ENCODE results near the gene MIEF1.

The MIEF1 gene

DNA sequence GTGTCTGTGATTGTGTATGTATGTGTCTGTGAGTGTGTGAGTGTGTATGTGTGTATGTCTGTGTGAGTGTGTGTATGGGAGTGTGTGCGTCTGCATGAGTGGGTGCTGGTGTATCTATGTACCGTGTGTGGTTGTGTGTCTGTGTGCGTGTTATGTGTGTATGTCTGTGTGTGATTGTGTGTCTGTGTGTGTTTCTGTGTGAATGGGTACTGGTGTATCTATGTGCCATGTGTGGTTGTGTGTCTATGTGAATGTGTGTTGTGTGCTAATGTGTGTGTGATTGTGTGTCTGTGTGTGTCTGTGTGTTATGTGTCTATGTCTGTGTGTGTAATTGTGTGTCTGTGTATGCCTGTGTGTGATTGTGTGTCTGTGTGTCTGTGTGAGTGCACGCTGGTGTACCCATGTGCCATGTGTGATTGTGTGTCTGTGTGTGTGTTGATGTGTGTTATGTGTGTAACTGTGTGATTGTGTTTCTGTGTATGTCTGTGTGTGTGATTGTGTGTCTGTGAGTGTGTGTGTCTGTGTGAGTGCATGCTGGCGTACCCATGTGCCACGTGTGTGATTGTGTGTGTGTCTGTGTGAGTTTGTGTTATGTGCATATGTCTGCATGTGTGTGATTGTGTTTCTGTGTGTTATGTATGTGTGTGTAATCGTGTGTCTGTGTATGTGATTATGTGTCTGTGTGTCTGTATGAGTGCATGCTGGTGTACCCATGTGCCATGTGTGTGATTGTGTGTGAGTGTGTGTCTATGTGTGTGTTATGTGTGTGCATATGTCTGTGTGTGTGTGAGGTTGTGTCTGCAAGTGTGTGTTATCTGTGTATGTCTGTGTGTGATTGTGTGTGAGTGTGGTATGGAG lies 61.7 kb downstream of the MIEF1 start:
- DNase-seq = no peak

DNA sequence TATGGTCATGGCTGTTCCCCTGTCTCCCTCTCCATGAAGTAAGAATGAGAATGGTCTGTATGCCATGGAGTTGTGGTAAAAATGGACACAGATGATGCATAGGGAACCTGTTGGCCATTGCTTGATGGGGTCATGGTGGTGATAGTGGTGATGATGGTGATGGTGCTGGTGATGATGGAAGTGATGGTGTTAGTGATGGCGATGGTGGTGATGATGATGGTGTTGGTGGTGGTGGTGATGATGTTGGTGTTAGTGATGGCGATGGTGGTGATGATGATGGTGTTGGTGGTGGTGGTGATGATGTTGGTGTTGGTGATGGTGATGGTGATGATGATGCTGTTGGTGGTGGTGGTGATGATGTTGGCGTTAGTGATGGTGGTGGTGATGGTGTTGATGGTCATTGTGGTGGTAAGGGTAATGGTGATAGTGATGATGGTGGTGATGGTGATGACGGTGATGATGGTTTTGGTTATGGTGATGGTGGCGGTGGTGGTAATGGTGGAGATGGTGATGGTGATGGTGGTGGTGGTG lies 63.4 kb downstream of the MIEF1 start:
- no peak for DNase-seq

DNA sequence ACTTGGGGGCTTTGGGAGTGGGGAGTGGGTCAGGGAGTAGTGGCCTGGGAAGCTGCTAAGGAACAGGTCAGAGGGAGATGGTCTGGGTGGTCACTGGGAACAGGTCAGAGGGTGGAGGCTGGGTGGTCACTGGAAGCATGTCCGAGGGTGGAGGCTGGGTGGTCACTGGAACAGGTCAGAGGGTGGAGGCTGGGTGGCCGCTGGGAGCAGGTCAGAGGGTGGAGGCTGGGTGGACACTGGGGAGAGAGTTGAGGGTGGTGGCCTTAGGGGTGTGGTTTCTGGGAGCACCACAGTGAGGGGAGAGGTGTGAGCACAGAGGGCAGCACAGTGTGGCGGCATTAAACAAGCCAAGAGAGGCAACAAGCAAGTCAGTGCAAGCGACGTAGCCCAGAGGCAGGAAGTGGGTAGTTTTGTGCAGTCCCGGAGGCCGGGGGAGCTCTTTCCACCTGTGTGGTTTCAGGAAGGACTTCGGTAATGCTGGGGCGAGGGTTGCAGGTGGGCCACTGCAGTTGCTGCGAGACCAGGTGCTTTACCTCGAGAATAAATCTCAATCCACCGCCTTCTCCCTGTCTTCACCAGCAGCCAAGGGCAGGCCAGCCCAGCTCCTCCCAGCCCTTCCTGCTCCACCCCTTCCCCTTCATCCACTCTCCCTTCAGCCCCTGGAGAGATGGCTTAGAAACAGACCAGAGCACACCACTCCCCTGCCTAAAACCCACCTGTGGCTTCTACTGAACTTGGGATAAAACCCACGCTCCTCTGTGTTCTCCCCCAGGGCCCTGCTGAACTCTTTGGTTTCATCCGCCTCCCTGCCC lies 65.3 kb downstream of the MIEF1 start:
- no peak for DNase-seq

Measured in amniotic stem cell (primary cell).